Measurements from ENCODE around the gene NREP.

GRCh38 chr5:111753884-111754589 lies 3.0 kb downstream of the NREP start:
- TF ChIP-seq POLR2A (IDR thresholded peaks at IDR 0.05; ENCODE audit: low read length) (no peak), GATA1 (IDR thresholded peaks at IDR 0.05; ENCODE audit: low read depth, low read length) (no peak)

Data from erythroblast (primary cell).